Suprapubic skin (tissue), 3 donors: ENCODE data around the gene EME2.

Source experiments
- EP300 ChIP-seq: sonication (generic); formaldehyde crosslinking; IDR thresholded peaks from one replicate; pipeline ENCODE4 v1.6.1; 2017; ENCODE audit warnings: antibody characterized with exemption
- TF ChIP-seq, protein P1 (sequence below), 2 donors: fragments of 200-600 bp in 1 of 2; fragments of 450-650 bp in 1 of 2; sonication (generic) in 1 of 2; IDR thresholded peaks; one replicate each; pipeline ENCODE4 v1.5.1; 2016 to 2019; ENCODE audit warnings: antibody characterized with exemption in 2 of 2, mild to moderate bottlenecking in 1 of 2, moderate library complexity in 1 of 2

DNA sequence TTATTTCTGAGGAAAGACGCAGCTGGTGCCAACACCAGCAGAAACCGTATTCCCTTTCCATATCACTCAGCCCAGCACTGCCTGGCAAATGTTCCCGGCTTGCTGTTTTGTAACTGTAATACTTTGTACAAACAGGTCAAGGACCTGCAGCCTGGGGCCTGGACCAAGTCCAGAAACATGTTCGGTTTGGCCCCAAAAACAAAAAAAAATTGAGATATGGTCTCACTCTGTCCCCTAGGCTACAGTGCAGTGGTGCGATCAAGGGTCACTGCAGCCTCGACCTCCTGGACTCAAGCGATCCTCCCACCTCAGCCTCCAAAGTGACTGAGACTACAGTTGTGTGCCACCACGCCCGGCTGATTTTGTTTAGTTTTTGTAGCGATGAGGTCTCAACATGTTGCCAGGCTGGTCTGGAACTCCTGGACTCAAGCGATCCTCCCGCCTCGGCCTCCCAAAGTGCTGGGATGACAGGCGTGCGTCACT lies 52.8 kb downstream of the EME2 start:
- no peak for TF ChIP-seq EP300
- TF ChIP-seq, protein P1, sequence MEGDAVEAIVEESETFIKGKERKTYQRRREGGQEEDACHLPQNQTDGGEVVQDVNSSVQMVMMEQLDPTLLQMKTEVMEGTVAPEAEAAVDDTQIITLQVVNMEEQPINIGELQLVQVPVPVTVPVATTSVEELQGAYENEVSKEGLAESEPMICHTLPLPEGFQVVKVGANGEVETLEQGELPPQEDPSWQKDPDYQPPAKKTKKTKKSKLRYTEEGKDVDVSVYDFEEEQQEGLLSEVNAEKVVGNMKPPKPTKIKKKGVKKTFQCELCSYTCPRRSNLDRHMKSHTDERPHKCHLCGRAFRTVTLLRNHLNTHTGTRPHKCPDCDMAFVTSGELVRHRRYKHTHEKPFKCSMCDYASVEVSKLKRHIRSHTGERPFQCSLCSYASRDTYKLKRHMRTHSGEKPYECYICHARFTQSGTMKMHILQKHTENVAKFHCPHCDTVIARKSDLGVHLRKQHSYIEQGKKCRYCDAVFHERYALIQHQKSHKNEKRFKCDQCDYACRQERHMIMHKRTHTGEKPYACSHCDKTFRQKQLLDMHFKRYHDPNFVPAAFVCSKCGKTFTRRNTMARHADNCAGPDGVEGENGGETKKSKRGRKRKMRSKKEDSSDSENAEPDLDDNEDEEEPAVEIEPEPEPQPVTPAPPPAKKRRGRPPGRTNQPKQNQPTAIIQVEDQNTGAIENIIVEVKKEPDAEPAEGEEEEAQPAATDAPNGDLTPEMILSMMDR (IDR thresholded peaks at IDR 0.05) = no peak
